BLaER1 treated with 17β-estradiol and CSF1 and Interleukin-3, amounts not matched to agents 10 nM and 100 nM (cell line): ENCODE measurements around the gene ACTL7A.
"Not testable (repeated sequence)": the region's sequence is repeated elsewhere in the genome, so short reads cannot be mapped to it uniquely, and the experiment has no call there.

Experiments used
- H3K27ac ChIP-seq, 11 experiments: shearing (Covaris generic); formaldehyde crosslinking; 2 replicates each; pipeline ENCODE4 v1.8.1; 2022
- H3K27me3 ChIP-seq, 11 experiments: shearing (Covaris generic); formaldehyde crosslinking; 2 replicates each; pipeline ENCODE4 v1.8.1; 2022
- H3K36me3 ChIP-seq, 11 experiments: shearing (Covaris generic); formaldehyde crosslinking; 2 replicates each; pipeline ENCODE4 v1.8.1; 2022
- H3K4me1 ChIP-seq, 10 experiments: shearing (Covaris generic); formaldehyde crosslinking; 2 replicates each; pipeline ENCODE4 v1.8.1; 2022
- H3K4me2 ChIP-seq, 11 experiments: shearing (Covaris generic); formaldehyde crosslinking; 2 replicates each; pipeline ENCODE4 v1.8.1; 2022
- H3K4me3 ChIP-seq, 10 experiments: shearing (Covaris generic); formaldehyde crosslinking; 2 replicates each; pipeline ENCODE4 v1.8.1; 2022
- H3K9ac ChIP-seq, 11 experiments: shearing (Covaris generic); formaldehyde crosslinking; 2 replicates each; pipeline ENCODE4 v1.8.1; 2022
- H3K9me3 ChIP-seq, 11 experiments: shearing (Covaris generic); formaldehyde crosslinking; replicated peaks in 1 of 11; 2 replicates each; pipeline ENCODE4 v1.8.1; 2022
- H4K20me1 ChIP-seq, 11 experiments: shearing (Covaris generic); formaldehyde crosslinking; 2 replicates each; pipeline ENCODE4 v1.8.1; 2022
- Cebpa-rat ChIP-seq, 11 experiments: shearing (Covaris generic); IDR thresholded peaks; 2 replicates each; pipeline ENCODE4 v1.8.1; 2022

Gene ACTL7A

GRCh38 chr9:108894225-108894997, 32.3 kb downstream of the ACTL7A start:
- no peak overlapping the region for H3K4me3 ChIP-seq
- TF ChIP-seq Cebpa-rat (IDR thresholded peaks at IDR 0.05): no peak
- H3K36me3 ChIP-seq: peaks cover 93 to 100% (median 99%) of the 10 kb centered on the region in 11 experiments
- no peaks in the 10 kb centered on the region for H3K4me1 ChIP-seq
- no peak overlapping the region for H3K27ac ChIP-seq
- H4K20me1 ChIP-seq: no peaks in the 10 kb centered on the region
- H3K27me3 ChIP-seq: no peaks in the 10 kb centered on the region
- H3K4me2 ChIP-seq: no peak overlapping the region
- no peaks in the 10 kb centered on the region for H3K9me3 ChIP-seq
- H3K9ac ChIP-seq: no peak overlapping the region

GRCh38 chr9:108897324-108898096, 35.4 kb downstream of the ACTL7A start:
- no peak overlapping the region for H3K4me3 ChIP-seq
- no peak overlapping the region for H3K4me2 ChIP-seq
- no peaks in the 10 kb centered on the region for H4K20me1 ChIP-seq
- no peak overlapping the region for H3K9ac ChIP-seq
- H3K27ac ChIP-seq: no peak overlapping the region
- peaks cover 90 to 100% (median 98%) of the 10 kb centered on the region in 11 experiments for H3K36me3 ChIP-seq
- TF ChIP-seq Cebpa-rat (IDR thresholded peaks at IDR 0.05): no peak
- no peaks in the 10 kb centered on the region for H3K9me3 ChIP-seq
- no peaks in the 10 kb centered on the region for H3K4me1 ChIP-seq
- H3K27me3 ChIP-seq: no peaks in the 10 kb centered on the region

GRCh38 chr9:108899023-108899695, 37.1 kb downstream of the ACTL7A start:
- not testable (repeated sequence) for H4K20me1 ChIP-seq, H3K4me1 ChIP-seq, H3K27me3 ChIP-seq, H3K9ac ChIP-seq, H3K9me3 ChIP-seq, H3K4me3 ChIP-seq, H3K4me2 ChIP-seq, H3K27ac ChIP-seq
- peaks cover 86 to 100% (median 96%) of the 10 kb centered on the region in 11 experiments for H3K36me3 ChIP-seq

GRCh38 chr9:108900176-108900575, 38.1 kb downstream of the ACTL7A start:
- no peak overlapping the region for H3K4me2 ChIP-seq
- H3K27ac ChIP-seq: no peak overlapping the region
- H3K4me3 ChIP-seq: no peak overlapping the region
- no peaks in the 10 kb centered on the region for H4K20me1 ChIP-seq
- no peaks in the 10 kb centered on the region for H3K4me1 ChIP-seq
- no peaks in the 10 kb centered on the region for H3K9me3 ChIP-seq
- TF ChIP-seq Cebpa-rat (IDR thresholded peaks at IDR 0.05): no peak
- H3K27me3 ChIP-seq: no peaks in the 10 kb centered on the region
- no peak overlapping the region for H3K9ac ChIP-seq
- H3K36me3 ChIP-seq: peaks cover 84 to 100% (median 96%) of the 10 kb centered on the region in 11 experiments

DNA sequence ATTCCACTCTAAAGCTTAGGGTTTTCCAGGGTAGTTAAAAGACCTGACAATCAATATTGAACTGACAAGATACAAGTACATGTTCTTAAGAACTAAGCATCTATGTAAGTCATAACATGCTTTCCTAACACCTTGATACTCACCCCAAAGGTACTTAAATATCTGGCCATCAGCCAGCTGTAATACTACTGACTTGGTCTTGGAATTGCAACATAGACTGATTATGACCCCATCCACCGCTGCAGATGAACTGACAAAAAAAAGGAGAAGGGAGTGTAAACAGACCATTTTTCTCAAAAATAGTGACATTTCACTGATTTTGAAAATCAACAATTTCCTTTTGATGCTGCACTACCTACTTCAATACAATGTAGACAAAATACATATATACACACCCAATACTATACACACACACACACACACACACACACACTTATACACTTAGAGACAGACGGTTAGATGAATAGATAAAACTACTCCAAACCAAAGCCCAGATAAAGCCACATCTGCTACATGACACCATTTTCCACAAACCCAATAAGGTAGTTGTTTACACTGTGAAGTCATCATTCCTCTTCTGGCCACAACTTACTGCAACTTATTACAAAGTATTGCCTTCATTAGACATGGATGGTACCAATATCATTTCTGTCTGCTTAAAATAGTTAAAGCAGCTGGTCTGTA, 41.5 kb downstream of the ACTL7A start:
- H3K4me1 ChIP-seq: no peaks in the 10 kb centered on the region
- H3K36me3 ChIP-seq: peaks cover 84 to 100% (median 96%) of the 10 kb centered on the region in 11 experiments
- no peaks in the 10 kb centered on the region for H3K9me3 ChIP-seq
- no peak overlapping the region for H3K4me3 ChIP-seq
- no peaks in the 10 kb centered on the region for H3K27me3 ChIP-seq
- no peak overlapping the region for H3K27ac ChIP-seq
- no peak overlapping the region for H3K4me2 ChIP-seq
- no peaks in the 10 kb centered on the region for H4K20me1 ChIP-seq
- no peak overlapping the region for H3K9ac ChIP-seq
- no peak for TF ChIP-seq Cebpa-rat (IDR thresholded peaks at IDR 0.05)

DNA sequence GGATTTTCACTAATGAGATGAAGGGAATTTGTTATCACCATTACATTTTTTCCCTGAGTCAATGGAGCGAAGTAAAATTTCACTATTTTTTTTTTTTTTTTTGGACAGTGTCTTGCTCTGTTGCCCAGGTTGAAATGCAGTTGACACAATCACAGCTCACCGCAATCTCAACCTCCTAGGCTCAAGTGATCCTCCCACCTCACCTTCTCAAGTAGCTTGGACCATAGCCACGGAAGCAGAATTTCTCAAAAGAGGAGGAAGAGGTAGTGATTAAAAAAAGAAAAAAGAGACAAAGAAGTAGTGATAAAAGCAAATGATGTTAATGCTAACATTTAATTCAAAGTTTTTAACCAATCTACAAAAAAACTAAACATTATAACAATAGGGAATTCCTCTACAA, 42.1 kb downstream of the ACTL7A start:
- H3K27me3 ChIP-seq: no peaks in the 10 kb centered on the region
- H3K4me2 ChIP-seq: no peak overlapping the region
- H3K36me3 ChIP-seq: peaks cover 86 to 100% (median 96%) of the 10 kb centered on the region in 11 experiments
- H3K4me1 ChIP-seq: no peaks in the 10 kb centered on the region
- no peaks in the 10 kb centered on the region for H4K20me1 ChIP-seq
- H3K27ac ChIP-seq: no peak overlapping the region
- H3K9me3 ChIP-seq: no peaks in the 10 kb centered on the region
- no peak for TF ChIP-seq Cebpa-rat (IDR thresholded peaks at IDR 0.05)
- no peak overlapping the region for H3K9ac ChIP-seq
- H3K4me3 ChIP-seq: no peak overlapping the region

- H3K36me3 ChIP-seq: peaks cover 88 to 100% (median 95%) of the 10 kb centered on the region in 11 experiments
- no peak overlapping the region for H3K4me3 ChIP-seq
- H3K27ac ChIP-seq: no peak overlapping the region
- TF ChIP-seq Cebpa-rat (IDR thresholded peaks at IDR 0.05): no peak
- no peaks in the 10 kb centered on the region for H3K9me3 ChIP-seq
- no peaks in the 10 kb centered on the region for H3K27me3 ChIP-seq
- no peak overlapping the region for H3K4me2 ChIP-seq
- no peaks in the 10 kb centered on the region for H4K20me1 ChIP-seq
- no peak overlapping the region for H3K9ac ChIP-seq
- H3K4me1 ChIP-seq: no peaks in the 10 kb centered on the region
Measured at GRCh38 chr9:108905494-108905893, 43.4 kb downstream of the ACTL7A start.

DNA sequence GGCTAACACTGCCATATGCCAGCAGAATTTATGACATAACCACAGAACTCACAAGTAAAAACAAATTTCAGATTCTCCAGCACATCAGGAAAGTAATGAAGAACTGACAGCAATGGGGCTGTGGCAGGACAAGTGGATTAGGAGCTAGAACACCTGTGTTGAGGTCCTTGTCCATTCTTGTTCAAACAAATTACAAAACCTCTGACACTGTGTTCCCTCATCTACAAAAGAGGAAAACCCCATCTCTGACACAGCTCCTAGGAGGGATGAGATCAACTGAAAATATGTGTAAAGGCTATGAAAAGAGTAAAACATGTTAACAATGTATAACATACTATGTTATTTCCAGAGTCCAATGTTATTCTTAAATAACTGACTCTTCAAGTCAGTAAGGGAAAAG, 48.3 kb downstream of the ACTL7A start:
- peaks cover 86 to 98% (median 93%) of the 10 kb centered on the region in 11 experiments for H3K36me3 ChIP-seq
- H3K9ac ChIP-seq: no peak overlapping the region
- H3K27ac ChIP-seq: no peak overlapping the region
- H4K20me1 ChIP-seq: no peaks in the 10 kb centered on the region
- no peak for TF ChIP-seq Cebpa-rat (IDR thresholded peaks at IDR 0.05)
- no peaks in the 10 kb centered on the region for H3K4me1 ChIP-seq
- H3K4me2 ChIP-seq: no peak overlapping the region
- H3K9me3 ChIP-seq: no peaks in the 10 kb centered on the region
- no peak overlapping the region for H3K4me3 ChIP-seq
- H3K27me3 ChIP-seq: no peaks in the 10 kb centered on the region

DNA sequence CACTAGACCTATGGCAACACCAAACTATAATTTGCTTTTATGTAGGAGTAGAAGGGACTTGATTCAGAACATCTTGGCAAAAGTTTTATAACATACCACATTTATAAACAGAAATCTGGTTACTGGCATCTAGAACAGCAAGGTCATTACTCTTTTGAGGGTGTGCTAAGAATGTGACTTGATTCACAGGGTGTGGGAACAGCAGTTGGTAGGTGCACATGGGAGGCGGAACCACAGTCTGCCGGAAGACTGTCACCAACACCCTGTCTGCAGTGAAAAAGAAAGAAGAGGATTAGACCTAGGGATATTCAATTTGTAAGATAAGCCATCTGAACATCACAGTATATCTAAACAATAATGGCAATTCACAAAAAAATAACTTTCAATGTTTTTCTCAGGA, 48.8 kb downstream of the ACTL7A start:
- no peaks in the 10 kb centered on the region for H3K27me3 ChIP-seq
- H3K36me3 ChIP-seq: peaks cover 85 to 98% (median 92%) of the 10 kb centered on the region in 11 experiments
- H3K9ac ChIP-seq: no peak overlapping the region
- no peaks in the 10 kb centered on the region for H3K4me1 ChIP-seq
- no peak overlapping the region for H3K4me3 ChIP-seq
- no peak overlapping the region for H3K27ac ChIP-seq
- no peaks in the 10 kb centered on the region for H3K9me3 ChIP-seq
- TF ChIP-seq Cebpa-rat (IDR thresholded peaks at IDR 0.05): no peak
- H4K20me1 ChIP-seq: no peaks in the 10 kb centered on the region
- no peak overlapping the region for H3K4me2 ChIP-seq
